SHP77 treated with DMSO at 0.1 percent for 48 hours (cell line): ENCODE measurements around the gene SNTG2.

Experiments used
- DNase-seq: peaks from one replicate; lab custom pipeline; 2025; lab: John Stamatoyannopoulos, UW

The SNTG2 gene

GRCh38 chr2:1147873-1148612 is 197.4 kb downstream of the SNTG2 start:
- DNase-seq, result no peak

- DNase-seq, result no peak
Measured at GRCh38 chr2:1150724-1151511, 200.3 kb downstream of the SNTG2 start.

- no peak for DNase-seq
Measured at GRCh38 chr2:1152375-1152774, 201.7 kb downstream of the SNTG2 start.

- no peak for DNase-seq
Measured at GRCh38 chr2:1153920-1154319, 203.3 kb downstream of the SNTG2 start.

GRCh38 chr2:1154710-1155594 is 204.3 kb downstream of the SNTG2 start:
- DNase-seq, result no peak

GRCh38 chr2:1156059-1156458 is 205.4 kb downstream of the SNTG2 start:
- DNase-seq, result no peak

GRCh38 chr2:1156531-1156930 is 205.9 kb downstream of the SNTG2 start:
- DNase-seq, result no peak

- no peak for DNase-seq
Measured at GRCh38 chr2:1157107-1157506, 206.5 kb downstream of the SNTG2 start.

- DNase-seq, result no peak
Measured at GRCh38 chr2:1159013-1159412, 208.4 kb downstream of the SNTG2 start.

- no peak for DNase-seq
Measured at GRCh38 chr2:1162246-1162645, 211.6 kb downstream of the SNTG2 start.

- no peak for DNase-seq
Measured at GRCh38 chr2:1162768-1163584, 212.3 kb downstream of the SNTG2 start.

GRCh38 chr2:1166976-1167375 is 216.3 kb downstream of the SNTG2 start:
- no peak for DNase-seq

GRCh38 chr2:1168846-1169245 is 218.2 kb downstream of the SNTG2 start:
- no peak for DNase-seq

GRCh38 chr2:1169291-1169949 is 218.8 kb downstream of the SNTG2 start:
- no peak for DNase-seq

GRCh38 chr2:1170241-1170640 is 219.6 kb downstream of the SNTG2 start:
- DNase-seq, result no peak

- DNase-seq, result no peak
Measured at GRCh38 chr2:1170711-1171110, 220.1 kb downstream of the SNTG2 start.

GRCh38 chr2:1173528-1173927 is 222.9 kb downstream of the SNTG2 start:
- DNase-seq, result no peak

GRCh38 chr2:1181893-1182292 is 231.2 kb downstream of the SNTG2 start:
- no peak for DNase-seq

GRCh38 chr2:1183300-1183699 is 232.7 kb downstream of the SNTG2 start:
- no peak for DNase-seq

- DNase-seq, result no peak
Measured at GRCh38 chr2:1186421-1186820, 235.8 kb downstream of the SNTG2 start.

GRCh38 chr2:1187189-1187588 is 236.5 kb downstream of the SNTG2 start:
- DNase-seq, result no peak
